Measurements from ENCODE around the gene RAD51D.
"Not testable (repeated sequence)": the region's sequence is repeated elsewhere in the genome, so short reads cannot be mapped to it uniquely, and the experiment has no call there.

Gene RAD51D

DNA sequence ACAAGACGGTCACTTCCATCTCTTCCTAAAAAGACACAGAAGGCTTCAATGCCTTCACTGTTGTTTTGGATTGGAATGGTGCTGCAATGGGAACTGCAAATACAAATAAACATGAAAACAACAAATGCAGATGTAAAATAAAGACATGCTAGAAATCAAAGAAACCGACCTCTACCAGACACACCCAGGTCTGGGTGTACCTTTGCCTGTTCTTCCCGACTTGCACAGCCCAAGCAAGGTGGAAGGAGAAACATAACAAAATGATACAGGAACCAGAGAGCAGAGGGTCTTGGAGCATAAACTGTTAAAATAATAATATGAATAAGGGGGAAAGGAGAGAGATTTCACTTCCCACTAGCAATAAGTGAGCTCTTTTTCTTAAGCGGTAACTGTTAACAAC lies 73.4 kb downstream of the RAD51D start:
- no peaks in the 10 kb centered on the region for H3K36me3 ChIP-seq
- H3K9me3 ChIP-seq (ENCODE audit: severe bottlenecking) = no peaks in the 10 kb centered on the region
- no peaks in the 10 kb centered on the region for H3K27me3 ChIP-seq (ENCODE audit: insufficient read depth, low read depth, severe bottlenecking)
- TF ChIP-seq, protein P1, sequence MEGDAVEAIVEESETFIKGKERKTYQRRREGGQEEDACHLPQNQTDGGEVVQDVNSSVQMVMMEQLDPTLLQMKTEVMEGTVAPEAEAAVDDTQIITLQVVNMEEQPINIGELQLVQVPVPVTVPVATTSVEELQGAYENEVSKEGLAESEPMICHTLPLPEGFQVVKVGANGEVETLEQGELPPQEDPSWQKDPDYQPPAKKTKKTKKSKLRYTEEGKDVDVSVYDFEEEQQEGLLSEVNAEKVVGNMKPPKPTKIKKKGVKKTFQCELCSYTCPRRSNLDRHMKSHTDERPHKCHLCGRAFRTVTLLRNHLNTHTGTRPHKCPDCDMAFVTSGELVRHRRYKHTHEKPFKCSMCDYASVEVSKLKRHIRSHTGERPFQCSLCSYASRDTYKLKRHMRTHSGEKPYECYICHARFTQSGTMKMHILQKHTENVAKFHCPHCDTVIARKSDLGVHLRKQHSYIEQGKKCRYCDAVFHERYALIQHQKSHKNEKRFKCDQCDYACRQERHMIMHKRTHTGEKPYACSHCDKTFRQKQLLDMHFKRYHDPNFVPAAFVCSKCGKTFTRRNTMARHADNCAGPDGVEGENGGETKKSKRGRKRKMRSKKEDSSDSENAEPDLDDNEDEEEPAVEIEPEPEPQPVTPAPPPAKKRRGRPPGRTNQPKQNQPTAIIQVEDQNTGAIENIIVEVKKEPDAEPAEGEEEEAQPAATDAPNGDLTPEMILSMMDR (IDR thresholded peaks at IDR 0.05; ENCODE audit: low read depth, low read length) = no peak
- H3K4me3 ChIP-seq (ENCODE audit: low read depth, low read length) = no peak overlapping the region
- H3K27ac ChIP-seq = no peak overlapping the region
- DNase-seq = no peak

DNA sequence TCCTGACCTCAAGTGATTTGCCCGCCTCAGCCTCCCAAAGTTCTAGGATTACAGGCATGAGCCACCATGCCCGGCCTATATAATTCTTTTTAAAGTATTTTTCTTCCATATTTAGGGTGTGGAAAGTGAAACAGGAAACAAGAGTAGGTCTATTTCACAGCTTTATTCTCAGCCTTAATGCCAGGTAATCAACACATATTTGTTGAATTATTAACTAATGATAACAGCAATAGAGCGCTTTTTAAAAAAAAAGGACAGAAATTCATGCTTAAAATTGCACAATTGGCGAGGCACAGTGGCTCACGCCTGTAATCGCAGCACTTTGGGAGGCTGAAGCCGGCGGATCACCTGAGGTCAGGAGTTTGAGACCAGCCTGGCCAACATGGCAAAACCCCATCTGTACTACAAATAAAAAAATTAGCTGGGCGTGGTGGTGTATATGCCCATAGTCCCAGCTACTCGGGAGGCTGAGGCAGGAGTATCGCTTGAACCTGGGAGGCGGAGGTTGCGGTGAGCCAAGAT lies 74.1 kb downstream of the RAD51D start:
- H3K27ac ChIP-seq; H3K4me3 ChIP-seq (ENCODE audit: low read depth, low read length); H3K27me3 ChIP-seq (ENCODE audit: insufficient read depth, low read depth, severe bottlenecking); DNase-seq; H3K9me3 ChIP-seq (ENCODE audit: severe bottlenecking); H3K36me3 ChIP-seq: not testable (repeated sequence)

DNA sequence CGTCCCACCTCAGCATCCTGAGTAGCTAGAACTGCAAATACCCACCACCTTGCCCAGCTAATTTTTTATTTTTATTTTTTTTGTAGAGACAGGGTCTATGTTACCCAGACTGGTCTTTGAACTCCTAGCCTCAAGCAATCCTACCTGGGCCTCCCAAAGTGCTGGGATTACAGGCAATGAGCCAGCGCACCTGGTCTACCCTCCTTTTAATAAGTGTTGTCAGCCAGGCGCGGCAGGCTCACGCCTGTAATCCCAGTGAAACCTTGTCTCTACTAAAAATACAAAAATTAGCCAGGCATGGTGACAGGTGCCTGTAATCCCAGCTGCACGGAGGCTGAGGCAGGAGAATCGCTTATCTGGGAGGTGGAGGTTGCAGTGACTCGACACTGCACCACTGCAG lies 75.5 kb downstream of the RAD51D start:
- H3K27ac ChIP-seq = no peak overlapping the region
- no peak for DNase-seq
- H3K27me3 ChIP-seq (ENCODE audit: insufficient read depth, low read depth, severe bottlenecking) = no peaks in the 10 kb centered on the region

More for the DNA sequence above, 75.5 kb downstream of the RAD51D start:
- H3K4me3 ChIP-seq (ENCODE audit: low read depth, low read length) = no peak overlapping the region
- TF ChIP-seq, protein P1 (IDR thresholded peaks at IDR 0.05; ENCODE audit: low read depth, low read length) = no peak
- H3K36me3 ChIP-seq = no peaks in the 10 kb centered on the region
- H3K9me3 ChIP-seq (ENCODE audit: severe bottlenecking) = no peaks in the 10 kb centered on the region

Measured in WERI-Rb-1 (cell line).